ENCODE results near the gene FBXO4. TPM values are rescaled to one million over a fixed set of nuclear protein-coding genes. Genes with fewer than 3 reads are reported as not detected.

FBXO4 gene
- total RNA-seq, 1 experiment from 2014 or later: 9.0 TPM

GRCh38 chr5:41960481-41960880 is 35.4 kb downstream of the FBXO4 start:
- DNase-seq (ENCODE audit: low read depth, low spot score) (no peak), ATAC-seq (no peak)
- Histone ChIP-seq H3K9me3 (ENCODE audit: control insufficient read depth in 1 of 2, insufficient read depth in 1 of 2, low read depth in 1 of 2, low read length in 2 of 2) (no peaks in the 10 kb centered on the region; a peak in 1 of 4 replicates), H3K9ac (ENCODE audit: low read length) (no peak overlapping the region), H3K4me1 (ENCODE audit: control insufficient read depth in 1 of 2, insufficient read depth in 2 of 2, low read length in 2 of 2) (no peaks in the 10 kb centered on the region), H3K36me3 (ENCODE audit: control insufficient read depth in 1 of 2, insufficient read depth in 2 of 2, low read length in 2 of 2) (no peaks in the 10 kb centered on the region), H3K4me3 (replicated peaks in 1 of 2; ENCODE audit: low read depth in 1 of 2, low read length in 2 of 2) (no peak overlapping the region), H4K20me1 (ENCODE audit: insufficient read depth) (no peaks in the 10 kb centered on the region), H3K9me2 (ENCODE audit: insufficient read depth) (no peaks in the 10 kb centered on the region), H3K27me3 (ENCODE audit: insufficient read depth, low read length) (no peaks in the 10 kb centered on the region), H3K27ac (ENCODE audit: low read depth, low read length) (no peak overlapping the region), H3K79me2 (ENCODE audit: insufficient read depth, low read length) (no peaks in the 10 kb centered on the region), H3K4me2 (ENCODE audit: low read length) (no peak overlapping the region), H2AFZ (ENCODE audit: low read depth, low read length, poor library complexity, severe bottlenecking) (no peak overlapping the region)
- CTCF ChIA-PET: no interaction called here
- POLR2A ChIA-PET: no interaction called here
- TF ChIP-seq YY1 (IDR thresholded peaks at IDR 0.05; ENCODE audit: extremely low read depth, insufficient replicate concordance, low read depth, low read length): no peak
- TF ChIP-seq CBX3 (IDR thresholded peaks at IDR 0.05; ENCODE audit: low read depth): peak; percentile 32; the same call in 1 of the 2 replicates
- RAD21 ChIA-PET (ENCODE audit: low non-redundant PET in 1 of 2, low total read pairs in 2 of 2, uncharacterized antibody in 2 of 2, unreplicated experiment in 2 of 2): no interaction called here
- intact Hi-C loops (cut with micrococcal nuclease): no loop called here
- no TSS peak for BruUV-seq (replicated peaks)

GRCh38 chr5:41961736-41962135 is 36.7 kb downstream of the FBXO4 start:
- H3K9ac ChIP-seq (ENCODE audit: low read length): no peak overlapping the region
- no peak overlapping the region for H3K27ac ChIP-seq (ENCODE audit: low read depth, low read length)
- H3K79me2 ChIP-seq (ENCODE audit: insufficient read depth, low read length): no peaks in the 10 kb centered on the region
- RAD21 ChIA-PET (ENCODE audit: low non-redundant PET in 1 of 2, low total read pairs in 2 of 2, uncharacterized antibody in 2 of 2, unreplicated experiment in 2 of 2): no interaction called here
- no peaks in the 10 kb centered on the region for H3K4me1 ChIP-seq (ENCODE audit: control insufficient read depth in 1 of 2, insufficient read depth in 2 of 2, low read length in 2 of 2)
- no peaks in the 10 kb centered on the region for H3K36me3 ChIP-seq (ENCODE audit: control insufficient read depth in 1 of 2, insufficient read depth in 2 of 2, low read length in 2 of 2)
- no peak for TF ChIP-seq ZFX (IDR thresholded peaks at IDR 0.05)
- no peak for TF ChIP-seq SP1 (IDR thresholded peaks at IDR 0.05; ENCODE audit: low read depth)
- no peak for TF ChIP-seq CTCF (IDR thresholded peaks at IDR 0.05 in 2 of 3, conservative IDR thresholded peaks at IDR 0.05 in 1 of 3; ENCODE audit: borderline replicate concordance in 1 of 3, insufficient read depth in 1 of 3, low read depth in 2 of 3, low read length in 2 of 3)
- no peak for TF ChIP-seq POLR2AphosphoS5 (IDR thresholded peaks at IDR 0.05; ENCODE audit: low read depth, low read length)
- TF ChIP-seq EZH2phosphoT487 (IDR thresholded peaks at IDR 0.05; ENCODE audit: borderline replicate concordance): no peak
- TF ChIP-seq CBX3 (IDR thresholded peaks at IDR 0.05; ENCODE audit: low read depth): no peak
- no peak for TF ChIP-seq YY1 (IDR thresholded peaks at IDR 0.05; ENCODE audit: extremely low read depth, insufficient replicate concordance, low read depth, low read length)
- TF ChIP-seq SRF (IDR thresholded peaks at IDR 0.05; ENCODE audit: low read depth): no peak
- TF ChIP-seq TCF7L2 (IDR thresholded peaks at IDR 0.05; ENCODE audit: borderline replicate concordance, extremely low read depth, insufficient read depth, insufficient read length): no peak
- TF ChIP-seq SIN3A (IDR thresholded peaks at IDR 0.05; ENCODE audit: low read depth): no peak
- TF ChIP-seq MAX (IDR thresholded peaks at IDR 0.05): no peak
- no peak for TF ChIP-seq JUND (IDR thresholded peaks at IDR 0.05)
- no peak overlapping the region for H3K4me3 ChIP-seq (replicated peaks in 1 of 2; ENCODE audit: low read depth in 1 of 2, low read length in 2 of 2)
- H4K20me1 ChIP-seq (ENCODE audit: insufficient read depth): no peaks in the 10 kb centered on the region
- CTCF ChIA-PET: no interaction called here
- POLR2A ChIA-PET: no interaction called here
- no peak overlapping the region for H3K4me2 ChIP-seq (ENCODE audit: low read length)
- H3K9me2 ChIP-seq (ENCODE audit: insufficient read depth): no peaks in the 10 kb centered on the region
- BruUV-seq (replicated peaks): no TSS peak
- no peak for DNase-seq (ENCODE audit: low read depth, low spot score)
- H2AFZ ChIP-seq (ENCODE audit: low read depth, low read length, poor library complexity, severe bottlenecking): no peak overlapping the region
- H3K27me3 ChIP-seq (ENCODE audit: insufficient read depth, low read length): no peaks in the 10 kb centered on the region
- H3K9me3 ChIP-seq (ENCODE audit: control insufficient read depth in 1 of 2, insufficient read depth in 1 of 2, low read depth in 1 of 2, low read length in 2 of 2): no peaks in the 10 kb centered on the region; a peak in 1 of 4 replicates
- no peak for ATAC-seq
- intact Hi-C loops (cut with micrococcal nuclease): no loop called here
